NCI-H1417 treated with DMSO at 0.1 percent for 48 hours (cell line): ENCODE data around the gene TET3.

Experiments
- DNase-seq: peaks from one replicate; lab custom pipeline; 2025; lab: John Stamatoyannopoulos, UW

TET3 gene

DNA sequence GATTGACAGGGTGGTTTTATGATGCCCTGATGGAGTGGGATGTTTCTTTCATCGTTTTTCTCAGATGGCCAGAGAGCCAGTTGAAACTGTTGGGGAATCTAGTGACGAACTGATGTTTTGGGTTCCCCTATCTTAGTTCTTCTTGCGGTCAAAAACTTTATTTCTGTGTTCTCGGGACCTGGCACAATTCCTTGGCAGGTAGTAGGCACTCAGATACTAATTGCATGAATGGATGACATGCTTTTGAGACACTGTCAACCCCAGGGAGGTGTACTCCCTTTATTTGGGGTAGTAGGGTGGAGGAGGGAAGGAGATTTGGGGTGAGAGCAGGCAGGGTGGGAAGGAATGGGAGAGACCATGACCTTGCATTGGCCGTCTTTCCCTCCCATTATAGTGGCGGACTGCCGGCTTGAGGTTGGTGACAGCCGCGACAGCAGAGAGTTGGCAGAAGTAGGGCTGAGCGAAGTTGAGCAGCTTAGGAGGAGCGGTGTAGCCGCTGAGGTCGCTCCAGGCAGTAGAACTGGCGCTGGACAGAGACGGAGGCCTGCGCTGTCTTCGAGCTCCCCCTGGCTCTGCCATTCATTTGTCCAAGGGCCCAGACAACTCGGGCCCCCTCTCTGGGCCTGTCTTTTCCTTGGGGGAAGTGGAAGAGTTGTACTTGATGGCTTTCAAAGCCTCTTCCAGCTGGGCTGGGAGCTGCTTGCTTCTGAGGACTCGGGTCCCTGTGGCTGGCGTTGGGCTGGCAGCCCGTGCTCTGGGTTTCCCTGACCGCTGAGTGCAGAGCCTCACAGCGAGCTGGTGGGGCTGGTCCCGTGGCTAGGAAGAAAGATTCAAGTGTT, 2.6 kb downstream of the TET3 start:
- DNase-seq, result no peak

DNA sequence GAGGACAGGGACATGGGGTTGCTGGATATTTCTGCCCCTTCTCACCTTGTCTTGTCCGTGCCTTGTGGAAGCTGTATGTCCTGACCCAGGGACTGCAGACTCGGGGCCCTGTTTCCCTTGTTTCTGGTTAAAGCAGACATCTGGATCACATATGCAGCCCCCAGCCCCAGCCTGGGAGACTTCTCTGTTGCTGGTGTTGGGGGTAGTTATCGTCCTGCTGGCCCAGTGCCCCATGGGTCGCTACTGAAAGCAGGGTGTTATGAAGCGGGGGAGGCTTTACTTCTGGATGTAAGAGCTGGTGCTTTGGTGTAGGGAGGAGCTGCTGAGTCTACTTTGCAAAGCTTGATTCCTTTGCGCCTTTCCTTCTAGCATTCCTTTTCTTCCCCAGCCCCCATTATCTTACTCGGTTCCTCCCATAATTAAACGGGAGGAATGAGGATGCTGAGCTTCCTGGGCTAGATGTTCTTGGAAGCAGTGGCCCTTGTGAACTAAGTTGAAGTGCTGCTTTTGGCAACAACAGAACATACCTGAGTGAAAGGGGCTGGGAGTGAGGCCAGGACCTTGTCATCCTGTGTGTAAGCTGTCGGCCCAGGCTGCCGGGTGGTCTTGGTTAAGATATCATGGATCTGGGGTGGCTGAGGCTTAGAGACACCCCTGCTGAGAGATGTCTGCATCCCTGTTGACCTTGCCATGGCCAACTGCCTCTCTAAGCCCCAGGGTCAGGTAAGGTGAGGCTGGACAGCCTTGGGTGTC, 3.4 kb downstream of the TET3 start:
- DNase-seq, result no peak

DNA sequence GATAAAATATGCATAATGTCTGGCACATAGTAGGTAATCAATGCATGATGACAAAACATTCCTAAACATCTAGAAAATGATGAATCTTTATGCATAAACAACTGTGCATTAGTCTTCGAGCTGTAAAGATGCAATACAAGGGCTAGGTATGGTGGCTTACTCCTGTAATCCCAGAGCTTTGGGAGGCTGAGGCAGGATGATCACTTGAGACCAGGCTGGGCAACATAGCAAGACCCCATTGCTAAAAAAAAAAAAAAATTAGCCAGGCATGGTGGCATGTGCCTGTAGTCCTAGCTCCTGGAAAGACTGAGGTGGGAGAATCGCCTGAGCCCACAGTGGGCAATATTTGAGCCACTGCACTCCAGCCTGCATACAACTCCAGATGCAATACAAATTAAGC, 5.3 kb downstream of the TET3 start:
- DNase-seq, result no peak

DNA sequence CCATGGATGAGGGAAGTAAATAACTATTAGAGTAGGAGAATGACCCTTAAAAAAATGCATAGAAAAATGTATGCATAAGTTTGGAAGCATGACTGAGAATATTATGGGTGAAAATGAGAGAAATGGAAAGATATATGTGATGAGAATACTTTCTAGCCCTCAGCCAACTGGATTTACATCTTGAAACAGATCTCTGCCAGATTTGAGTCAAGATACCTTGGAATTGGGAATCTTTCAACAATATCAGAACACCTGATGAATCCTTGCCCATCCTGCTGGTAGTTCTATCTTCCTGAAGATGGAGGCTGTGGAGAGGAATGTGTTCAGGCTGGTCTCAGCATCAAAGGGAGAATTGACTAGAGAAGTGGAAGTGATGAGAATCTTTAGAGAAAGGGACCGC, 5.8 kb downstream of the TET3 start:
- DNase-seq, result no peak

DNA sequence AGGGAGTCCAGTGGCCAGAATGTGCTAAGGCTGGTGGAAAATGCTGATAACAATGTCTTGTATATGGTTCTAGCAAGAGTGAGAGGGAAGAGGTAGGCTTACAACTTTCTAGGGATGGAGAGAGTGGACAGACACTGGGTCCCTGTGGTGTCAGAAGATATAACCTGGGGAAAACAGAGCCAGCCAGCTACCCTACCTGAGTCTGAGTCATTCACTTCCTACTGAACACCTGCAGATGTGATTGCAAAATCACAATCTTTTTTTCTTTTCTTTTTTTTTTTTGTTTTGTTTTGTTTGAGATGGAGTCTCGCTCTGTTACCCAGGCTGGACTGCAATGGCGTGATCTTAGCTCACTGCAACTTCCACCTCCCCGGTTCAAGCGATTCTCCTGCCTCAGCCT, 7.3 kb downstream of the TET3 start:
- no peak for DNase-seq

DNA sequence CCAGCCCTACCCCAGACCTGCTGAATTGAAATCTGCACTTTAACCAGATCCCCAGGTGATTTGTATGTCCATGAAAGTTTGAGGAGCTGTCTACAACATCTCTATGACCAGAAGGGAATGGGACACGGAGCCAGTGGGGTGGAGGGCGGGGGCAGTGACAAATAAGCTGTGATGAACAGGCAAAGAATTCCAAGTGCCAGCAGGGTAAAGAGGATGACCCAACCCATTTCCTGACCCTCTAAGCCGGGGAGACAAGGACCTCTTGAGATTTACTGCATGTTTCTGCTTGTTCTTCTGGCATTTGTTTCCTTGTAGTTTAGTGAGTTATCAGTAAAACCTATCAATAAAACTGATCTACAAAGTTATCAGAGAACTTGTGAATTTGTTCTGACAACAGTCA, 8.7 kb downstream of the TET3 start:
- no peak for DNase-seq

DNA sequence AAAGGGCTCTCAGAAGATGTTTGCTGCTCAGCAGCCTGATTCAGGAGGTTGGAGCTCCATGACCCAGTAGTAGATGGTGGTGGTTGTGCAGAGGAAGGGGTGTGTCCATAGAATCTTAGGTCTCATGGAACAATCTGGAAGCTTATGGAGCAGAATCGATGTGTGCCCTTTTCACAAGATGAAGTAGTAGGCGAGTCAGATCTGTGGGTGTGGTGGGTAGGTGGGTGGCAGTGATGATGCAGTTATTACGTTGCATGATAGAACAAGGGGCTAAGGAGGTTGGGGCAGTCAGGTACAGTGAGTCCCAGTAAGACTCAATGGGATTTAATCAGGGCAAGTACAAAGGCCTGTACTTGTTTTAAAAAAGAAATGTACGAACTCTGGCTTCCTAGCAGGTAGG, 9.1 kb downstream of the TET3 start:
- DNase-seq, result no peak

DNA sequence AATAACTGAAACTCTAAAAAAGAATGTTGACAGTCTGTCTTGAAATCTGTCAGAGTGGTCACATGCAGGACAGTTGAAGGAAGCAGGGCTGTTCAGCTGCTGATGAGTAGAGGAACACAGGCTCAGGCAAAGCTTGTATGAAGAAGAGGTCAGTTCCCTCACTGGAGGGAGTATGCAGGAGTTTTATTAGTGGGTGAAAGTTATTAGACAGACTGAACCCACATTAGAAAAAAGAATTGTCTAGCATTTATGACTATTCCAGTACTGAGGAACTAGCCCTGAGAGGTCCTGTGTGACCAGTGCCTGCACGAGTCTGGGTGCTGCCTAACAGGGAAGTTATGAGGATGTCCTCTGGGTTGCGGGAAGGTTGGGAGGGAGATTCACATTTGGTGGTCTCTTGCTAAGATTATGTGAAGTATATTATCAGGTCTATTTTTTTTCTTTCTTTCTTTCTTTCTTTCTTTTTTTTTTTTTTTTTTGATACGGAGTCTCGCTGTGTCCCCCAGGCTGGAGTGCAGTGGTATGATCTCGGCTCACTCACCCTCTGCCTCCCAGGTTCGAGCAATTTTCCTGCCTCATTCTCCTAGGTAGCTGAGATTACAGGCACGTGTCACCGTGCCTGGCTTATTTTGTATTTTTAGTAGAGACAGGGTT, 9.6 kb downstream of the TET3 start:
- DNase-seq, result no peak

DNA sequence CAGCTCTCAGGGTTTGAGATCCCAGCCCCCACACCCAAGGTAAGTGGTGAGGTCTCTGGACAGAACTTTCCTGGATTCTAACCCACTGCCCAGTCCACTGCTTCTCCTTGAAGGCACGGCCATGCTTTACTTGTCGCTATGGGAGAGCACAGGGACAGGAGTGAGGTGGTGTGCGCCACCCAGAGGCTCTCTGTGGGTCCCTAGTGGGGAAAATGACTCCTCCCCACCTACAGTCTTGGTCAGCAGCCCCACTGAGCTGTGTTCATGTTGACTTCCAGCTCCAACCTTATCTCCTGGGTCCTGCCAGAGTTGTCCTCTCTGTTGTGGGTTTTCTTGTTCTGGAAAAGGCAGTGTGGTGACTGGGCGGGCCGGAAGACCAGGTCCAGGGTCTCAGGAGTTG, 11.1 kb downstream of the TET3 start:
- no peak for DNase-seq

DNA sequence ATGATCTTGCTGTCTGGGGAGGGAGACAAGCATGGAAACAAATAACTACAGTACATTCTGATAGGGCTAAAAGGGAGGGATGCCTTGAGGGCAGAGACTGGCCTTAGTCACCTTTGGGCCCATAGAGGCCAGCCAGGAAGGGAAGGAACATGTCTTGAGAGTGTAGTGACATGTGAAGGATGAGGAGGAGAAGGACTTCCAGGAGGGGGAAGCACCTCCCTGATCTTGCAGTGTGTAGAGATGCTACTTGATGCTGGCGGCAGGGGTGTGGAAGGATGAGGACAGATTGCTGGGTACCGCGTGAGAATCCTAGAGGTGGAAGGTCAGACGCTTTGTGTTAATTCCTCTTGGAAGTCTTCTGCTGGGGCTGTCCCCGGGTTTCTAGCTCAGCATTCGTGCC, 13.1 kb downstream of the TET3 start:
- DNase-seq, result no peak

DNA sequence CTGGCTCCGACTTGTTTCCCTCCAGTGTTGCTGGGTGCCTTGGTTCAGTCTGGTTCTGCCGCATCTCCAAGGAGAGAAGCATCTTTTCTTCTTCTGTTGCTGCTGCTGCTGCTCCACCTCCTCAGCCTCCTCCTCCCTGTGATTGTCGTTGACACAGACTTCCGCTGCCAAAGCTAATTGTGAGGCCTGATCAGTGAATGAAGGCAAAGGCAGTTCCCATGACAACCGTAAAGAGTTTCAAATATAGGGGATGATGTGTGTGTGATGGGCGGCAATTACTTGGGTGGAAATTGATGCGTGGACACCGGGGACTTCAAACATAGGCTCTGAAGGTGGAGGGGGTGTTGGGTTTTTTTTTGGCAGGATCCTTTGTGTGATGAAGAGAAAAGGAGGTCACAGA, 13.7 kb downstream of the TET3 start:
- no peak for DNase-seq

DNA sequence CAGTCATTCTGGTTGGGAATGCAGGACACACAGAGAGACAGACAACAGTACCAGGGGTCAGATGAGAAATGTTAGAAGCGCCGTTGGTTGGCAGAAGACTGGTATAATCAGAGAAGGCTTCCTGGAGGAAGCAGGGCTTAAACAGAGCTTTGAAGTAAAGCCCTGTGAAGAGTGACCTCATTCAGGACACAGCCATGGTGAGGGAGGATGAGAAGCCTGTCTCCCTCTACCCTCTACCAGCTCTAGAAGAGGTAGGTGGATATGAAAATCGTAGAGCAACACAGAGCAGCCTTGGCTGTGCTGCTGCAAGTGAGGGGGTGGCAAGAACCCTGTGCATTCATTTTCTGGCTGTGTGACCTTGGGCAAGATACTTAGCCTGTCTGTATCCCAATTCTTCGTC, 14.2 kb downstream of the TET3 start:
- no peak for DNase-seq

DNA sequence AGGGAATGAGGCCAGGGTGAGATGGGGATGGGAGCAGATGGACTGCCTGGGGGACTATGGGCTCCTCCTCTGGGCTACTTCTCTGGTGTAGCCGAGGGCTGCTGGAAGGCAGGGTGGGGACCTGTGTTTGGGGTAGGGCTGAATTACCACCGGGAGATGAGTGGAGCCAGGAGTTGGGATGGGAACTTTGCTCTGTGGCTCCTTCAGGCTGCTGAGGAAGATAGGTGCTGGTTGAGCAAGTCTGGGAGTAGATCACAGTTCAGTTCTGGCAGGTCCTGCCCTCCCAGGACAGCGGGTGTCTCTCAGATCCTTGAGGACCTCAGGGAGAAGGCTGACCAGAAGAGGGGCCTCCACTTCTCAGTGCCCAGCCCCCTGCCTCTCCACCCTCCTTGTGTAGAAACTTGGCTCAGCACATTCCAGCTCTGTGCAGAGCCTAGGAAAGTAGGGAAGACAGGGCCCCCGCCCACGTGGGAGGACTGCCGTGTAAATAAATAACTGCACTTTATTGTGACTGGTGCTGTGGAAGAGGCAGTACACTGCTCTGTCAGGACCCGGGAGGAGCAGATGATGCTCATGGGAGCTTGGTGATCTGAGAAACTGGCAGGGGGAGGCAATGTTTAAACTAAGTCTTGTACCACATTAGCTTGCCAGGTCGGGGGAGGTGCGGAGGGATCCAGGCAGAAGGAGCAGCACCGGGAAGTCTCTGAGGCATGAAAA, 15.3 kb downstream of the TET3 start:
- DNase-seq, result no peak

DNA sequence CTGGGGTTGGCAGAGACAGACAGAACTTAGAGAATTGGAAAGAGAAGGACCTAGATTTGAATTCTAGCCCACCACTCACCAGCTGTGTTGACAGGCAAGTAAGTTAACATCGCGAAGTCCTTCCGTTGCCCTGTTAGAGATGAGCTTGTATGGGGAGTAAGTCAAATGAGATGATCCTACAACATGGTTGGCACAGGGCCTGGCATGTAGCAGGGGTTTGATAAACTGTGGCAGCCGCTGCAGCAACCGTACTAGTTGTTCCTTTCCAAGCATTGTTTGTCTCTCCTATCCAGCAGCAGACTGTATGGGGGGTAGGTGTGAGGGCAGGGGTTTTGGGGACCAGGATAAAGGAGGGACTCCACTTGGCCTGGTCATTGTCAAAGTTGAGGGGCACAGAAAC, 16.0 kb downstream of the TET3 start:
- DNase-seq, result no peak

DNA sequence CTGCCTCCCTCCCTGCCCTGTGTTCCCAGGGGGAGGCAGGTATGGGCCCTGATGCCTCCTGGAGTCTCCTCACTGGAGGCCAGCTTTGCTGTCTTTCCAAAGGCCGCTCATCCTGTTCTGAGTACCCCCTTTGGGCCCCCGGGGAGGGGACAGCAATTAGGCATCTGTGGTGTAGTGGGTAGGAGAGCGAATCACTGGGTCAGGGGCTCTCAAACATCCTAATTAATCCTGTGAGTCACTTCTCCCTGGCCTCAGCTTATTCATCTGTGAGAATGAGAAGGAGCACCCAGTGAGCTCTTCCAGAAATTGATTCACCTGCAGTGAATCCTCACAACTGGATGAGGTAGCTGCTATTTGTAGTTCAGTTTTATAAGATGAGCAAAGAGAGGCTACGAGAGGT, 16.4 kb downstream of the TET3 start:
- no peak for DNase-seq

DNA sequence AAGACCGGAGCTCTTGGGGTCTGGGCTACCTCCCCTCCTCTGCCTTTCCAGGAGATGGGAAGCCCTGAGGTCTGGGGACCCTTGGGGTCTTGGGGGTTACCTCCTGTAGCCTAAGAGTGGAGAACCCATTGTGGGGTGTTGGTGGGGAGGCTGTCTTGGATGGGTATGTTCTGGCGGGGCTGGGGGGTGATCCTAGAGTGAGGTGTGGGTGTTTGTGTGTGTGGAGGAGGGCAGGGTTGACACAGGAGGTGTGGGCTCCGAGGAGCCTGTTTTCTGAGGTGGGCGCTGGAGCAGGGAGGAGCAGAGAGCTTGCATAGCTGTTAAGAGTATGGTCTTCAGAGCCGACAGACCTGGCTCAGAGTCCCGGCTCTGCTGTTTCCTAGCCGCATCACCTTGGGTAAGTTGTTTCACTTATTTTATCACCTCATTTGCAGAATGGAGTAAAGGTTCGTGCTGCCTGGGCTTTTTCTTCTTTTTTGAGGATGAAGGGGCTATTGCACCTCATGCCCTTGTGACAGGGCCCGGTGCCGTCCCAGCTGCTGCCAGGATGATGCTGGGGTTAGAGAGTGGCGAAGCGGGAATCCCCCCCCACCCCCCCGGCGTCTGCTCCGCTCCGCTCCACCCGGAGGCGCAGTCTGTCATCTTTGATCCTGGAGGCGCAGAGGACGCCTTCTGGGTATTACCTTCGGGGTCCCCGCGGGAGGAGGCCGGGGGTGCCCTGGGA, 17.2 kb downstream of the TET3 start:
- DNase-seq, result no peak

DNA sequence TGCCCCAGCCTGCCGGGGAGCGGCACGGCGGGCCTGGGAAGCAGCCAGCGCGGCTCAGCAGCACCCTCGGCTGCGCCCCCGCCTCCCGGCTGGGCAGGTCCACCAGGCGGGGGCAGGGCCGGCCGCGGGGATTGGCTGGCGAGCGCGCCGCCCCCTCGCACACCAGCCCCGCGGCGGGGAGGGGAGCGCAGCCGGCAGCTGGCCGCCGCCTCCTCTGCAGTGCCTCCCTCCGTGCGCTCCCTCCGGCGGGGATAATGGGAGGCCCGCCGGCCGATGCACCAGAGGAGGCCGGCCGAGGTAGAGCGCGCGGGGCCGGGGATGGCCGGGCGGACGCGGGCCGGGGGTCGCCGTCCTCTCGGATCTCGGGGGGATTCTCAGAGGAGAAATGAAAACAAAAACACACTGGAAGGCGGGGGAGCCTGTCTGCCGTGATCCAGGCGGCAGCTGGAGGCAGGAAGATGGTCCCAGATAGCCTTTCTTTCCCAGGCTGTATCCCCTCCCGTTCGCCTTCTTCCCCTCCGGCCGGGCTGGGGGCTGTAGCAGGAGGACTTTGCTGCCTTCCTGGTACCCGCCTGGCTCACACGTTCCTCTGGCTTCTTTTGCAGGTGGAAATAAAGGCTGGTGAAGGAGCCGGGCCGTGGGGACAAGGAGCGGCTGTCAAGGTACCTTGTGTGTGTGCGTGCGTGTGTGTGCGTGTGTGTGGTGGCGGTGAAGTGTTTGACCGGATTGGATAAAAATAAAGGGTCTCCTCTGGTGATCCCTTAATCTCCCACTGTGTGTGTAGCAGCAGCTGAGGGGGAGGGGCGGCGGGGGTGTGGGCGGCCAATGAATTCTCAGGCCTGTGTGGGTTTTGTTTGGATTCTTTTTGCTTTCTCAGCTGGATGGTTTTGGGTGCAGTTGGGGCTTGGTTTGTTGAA, 18.1 kb downstream of the TET3 start:
- peak; percentile 70 for DNase-seq

DNA sequence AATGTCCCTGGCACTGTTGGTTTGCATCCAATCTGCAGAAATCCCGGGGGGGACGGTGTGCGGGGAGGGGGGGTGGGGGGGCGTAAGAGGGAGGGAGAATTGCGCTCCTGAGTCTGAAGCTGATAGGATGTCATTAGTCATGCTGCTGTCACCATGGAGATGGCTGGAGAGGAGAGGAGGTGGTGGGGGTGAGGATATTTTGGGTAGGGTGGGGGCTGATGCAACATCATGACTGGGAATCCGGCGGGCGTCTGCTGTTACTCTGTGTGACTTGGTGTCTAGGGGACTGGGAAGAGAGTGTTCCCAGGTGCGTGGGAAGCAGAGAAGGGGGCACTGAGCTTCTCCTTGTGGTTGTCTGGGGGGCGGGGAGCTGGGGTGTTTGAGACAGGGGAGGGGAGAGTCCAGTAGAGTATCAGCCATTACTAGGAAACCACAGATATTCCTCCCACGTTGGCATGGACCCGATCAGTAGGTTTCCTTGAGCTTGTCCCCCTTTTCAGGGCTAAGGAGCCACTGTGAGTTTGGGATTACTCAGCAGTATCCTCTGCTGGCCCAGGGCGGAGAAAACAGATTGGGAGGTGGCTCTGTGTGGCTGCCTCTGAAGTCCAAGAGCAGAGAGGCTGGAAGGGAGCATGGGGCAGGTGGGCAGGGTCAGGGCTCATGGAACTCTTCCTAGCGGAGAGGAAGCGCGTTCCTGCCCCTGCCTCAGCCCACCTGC, 18.9 kb downstream of the TET3 start:
- DNase-seq, result peak; percentile 40

DNA sequence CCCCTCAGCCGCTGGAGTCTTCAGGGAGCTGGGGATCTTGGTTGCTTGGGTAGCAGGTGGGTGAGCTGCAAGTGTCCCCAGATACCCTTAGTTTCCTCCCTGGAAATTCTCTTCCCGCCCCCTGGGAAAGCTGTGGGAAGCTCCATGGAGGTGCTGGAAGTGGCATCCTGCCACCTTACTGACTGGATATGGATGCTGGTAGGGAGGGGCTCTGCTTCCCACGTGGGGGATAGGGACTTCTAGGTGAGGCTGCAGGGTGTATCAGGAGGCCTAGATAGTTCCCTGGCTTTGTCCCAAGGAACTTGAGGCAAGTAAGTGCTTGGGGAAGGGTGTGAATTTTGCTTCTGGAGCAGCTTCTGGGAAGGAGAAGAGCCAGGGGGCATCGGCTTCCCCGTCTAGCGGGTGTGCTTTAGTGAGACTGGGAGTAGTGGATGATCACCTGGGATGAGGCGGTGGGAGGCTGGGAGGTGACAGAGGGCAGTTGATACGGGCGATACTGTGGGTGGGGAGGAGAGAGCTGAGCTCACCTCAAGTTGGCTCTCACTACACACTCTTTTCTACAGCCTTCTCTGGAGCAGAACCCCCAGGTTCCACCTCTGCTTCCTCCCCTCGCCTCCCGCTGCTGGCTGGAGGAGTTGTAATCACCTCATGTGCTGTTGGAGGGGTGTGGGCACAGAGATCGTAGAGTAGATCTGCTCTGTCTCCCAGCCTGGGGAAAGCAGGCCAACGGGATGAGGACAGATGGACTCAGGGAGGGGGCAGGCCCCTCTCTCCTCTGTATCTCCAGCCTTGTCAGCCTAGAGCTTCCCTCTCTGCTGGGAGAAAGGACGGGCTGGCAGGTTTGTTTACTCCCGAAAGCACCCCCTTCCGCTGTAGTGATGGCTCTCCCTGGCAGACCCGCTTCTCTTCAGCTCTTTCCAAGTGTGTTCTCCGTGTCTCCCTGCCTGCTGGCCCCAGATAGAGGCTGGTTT, 19.8 kb downstream of the TET3 start:
- DNase-seq, result no peak
